H1 (cell line): ENCODE data around the gene CCDC171. TPM values are rescaled to one million over a fixed set of nuclear protein-coding genes. Genes with fewer than 3 reads are reported as not detected.
A peak's percentile ranks its signal among the peaks of the same experiment; 100 is the strongest.

Source experiments
- CTCF ChIA-PET: fragments of 300-600 bp; sonication (Branson Sonifier 250); formaldehyde crosslinking; loops from one replicate; lab custom pipeline; 2021; ENCODE audit not compliant: partially characterized antibody; lab: Charles Lee
- POLR2A ChIA-PET: fragments of 300-600 bp; sonication (Branson Sonifier 250); formaldehyde crosslinking; loops from one replicate; lab custom pipeline; 2021; ENCODE audit warnings: inconsistent platforms; ENCODE audit not compliant: partially characterized antibody; lab: Charles Lee
- DNase-seq, 2 experiments: peaks; one replicate each; pipeline versions ENCODE4 v3.0.0 to v3.0.0-alpha.2; 2010 to 2022; ENCODE audit warnings: low spot score in 2 of 2, low read depth in 1 of 2, mixed read lengths in 1 of 2
- FAIRE-seq: peaks from 2 replicates; lab custom pipeline; 2011; peaks lifted over from hg19 to GRCh38; lab: Jason Lieb, UNC
- H2AFZ ChIP-seq: 2 replicates; pipeline ENCODE4 v1.8.1; 2012; ENCODE audit warnings: low read length, inconsistent platforms
- H2AK5ac ChIP-seq: 2 replicates; pipeline ENCODE4 v1.6.1; 2013; ENCODE audit warnings: low read depth, low read length
- H2BK120ac ChIP-seq: replicated peaks from 2 replicates; pipeline ENCODE3; 2013; ENCODE audit warnings: low read depth, low read length, inconsistent platforms
- H2BK12ac ChIP-seq: 2 replicates; pipeline ENCODE4 v1.6.1; 2013; ENCODE audit warnings: low read depth, low read length
- H2BK15ac ChIP-seq: 2 replicates; pipeline ENCODE4 v1.6.1; 2013; ENCODE audit warnings: low read length
- H2BK20ac ChIP-seq: 2 replicates; pipeline ENCODE4 v1.6.1; 2013; ENCODE audit warnings: low read length
- H2BK5ac ChIP-seq: 2 replicates; pipeline ENCODE4 v1.6.1; 2013; ENCODE audit warnings: low read depth, low read length
- H3K14ac ChIP-seq: 2 replicates; pipeline ENCODE4 v1.6.1; 2013; ENCODE audit warnings: inconsistent platforms; ENCODE audit not compliant: insufficient read length
- H3K18ac ChIP-seq: 2 replicates; pipeline ENCODE4 v1.6.1; 2013; ENCODE audit warnings: low read length; ENCODE audit errors: extremely low read depth
- H3K23ac ChIP-seq: 2 replicates; pipeline ENCODE4 v1.6.1; 2013; ENCODE audit warnings: inconsistent platforms; ENCODE audit not compliant: insufficient read length
- H3K23me2 ChIP-seq: 2 replicates; pipeline ENCODE4 v1.6.1; 2013; ENCODE audit warnings: low read depth, low read length
- H3K27ac ChIP-seq: 2 replicates; pipeline ENCODE4 v1.6.1; 2011; ENCODE audit warnings: low read depth, low read length, inconsistent platforms
- H3K27me3 ChIP-seq, 4 experiments: replicated peaks in 1 of 4; 1 replicate in 1 of 4; 2 replicates in 3 of 4; pipeline versions ENCODE4 v1.6.1 to v1.8.1; 2011 to 2013; ENCODE audit warnings: low read length in 3 of 4, mild to moderate bottlenecking in 3 of 4, inconsistent platforms in 2 of 4, mixed read lengths in 2 of 4, moderate library complexity in 1 of 4; ENCODE audit not compliant: control insufficient read depth in 3 of 4, insufficient read depth in 3 of 4; ENCODE audit errors: extremely low read depth in 1 of 4
- H3K36me3 ChIP-seq, 4 experiments: 2 replicates each; pipeline versions ENCODE4 v1.6.1 to v1.8.1; 2011 to 2013; ENCODE audit warnings: mild to moderate bottlenecking in 4 of 4, low read length in 3 of 4, moderate library complexity in 2 of 4, control low read depth in 1 of 4, inconsistent platforms in 1 of 4; ENCODE audit not compliant: insufficient read depth in 4 of 4, control insufficient read depth in 2 of 4
- H3K4ac ChIP-seq: replicated peaks from 2 replicates; pipeline ENCODE3; 2013; ENCODE audit warnings: low read length, low read depth, mixed read lengths, inconsistent platforms; ENCODE audit not compliant: insufficient read length
- H3K4me1 ChIP-seq, 4 experiments: replicated peaks in 1 of 4; 1 replicate in 1 of 4; 2 replicates in 3 of 4; pipeline versions ENCODE4 v1.6.1 to v1.8.1; 2011 to 2013; ENCODE audit warnings: low read length in 3 of 4, inconsistent platforms in 2 of 4, mixed read lengths in 1 of 4; ENCODE audit not compliant: insufficient read depth in 4 of 4, control insufficient read depth in 3 of 4
- H3K4me2 ChIP-seq, 2 experiments: 2 replicates each; pipeline versions ENCODE4 v1.6.1 to v1.8.1; 2011 to 2013; ENCODE audit warnings: low read depth in 2 of 2, low read length in 2 of 2, control low read depth in 1 of 2, inconsistent platforms in 1 of 2, mild to moderate bottlenecking in 1 of 2; ENCODE audit not compliant: insufficient read depth in 1 of 2
- H3K4me3 ChIP-seq, 4 experiments: fragments of 200-600, 300-600 bp in 1 of 4; sonication (generic), shearing (Covaris generic), sonication (Bioruptor Twin) in 1 of 4; 2 replicates each; pipeline versions ENCODE4 v1.5.1 to v1.8.1; 2011 to 2016; ENCODE audit warnings: low read length in 4 of 4, low read depth in 3 of 4, control low read depth in 2 of 4, inconsistent platforms in 2 of 4, mild to moderate bottlenecking in 2 of 4, mixed read lengths in 1 of 4, moderate library complexity in 1 of 4; ENCODE audit not compliant: insufficient read depth in 2 of 4; ENCODE audit errors: extremely low read depth in 1 of 4
- H3K56ac ChIP-seq: replicated peaks from 2 replicates; pipeline ENCODE3; 2013; ENCODE audit warnings: low read depth, mild to moderate bottlenecking, mixed read lengths, low read length, inconsistent platforms; ENCODE audit not compliant: insufficient read length
- H3K79me1 ChIP-seq: 2 replicates; pipeline ENCODE4 v1.6.1; 2013; ENCODE audit warnings: low read depth, low read length, control low read depth
- H3K79me2 ChIP-seq, 2 experiments: 2 replicates each; pipeline versions ENCODE4 v1.6.1 to v1.8.1; 2012 to 2013; ENCODE audit warnings: low read length in 2 of 2, mild to moderate bottlenecking in 2 of 2, inconsistent platforms in 1 of 2; ENCODE audit not compliant: insufficient read depth in 2 of 2, control insufficient read depth in 1 of 2
- H3K9ac ChIP-seq, 4 experiments: replicated peaks in 1 of 4; 1 replicate in 1 of 4; 2 replicates in 3 of 4; pipeline versions ENCODE4 v1.6.1 to v1.8.1; 2011 to 2013; ENCODE audit warnings: low read depth in 3 of 4, low read length in 3 of 4, control low read depth in 2 of 4, mild to moderate bottlenecking in 2 of 4, moderate library complexity in 2 of 4, inconsistent platforms in 1 of 4; ENCODE audit errors: extremely low read depth in 1 of 4
- H3K9me3 ChIP-seq, 2 experiments: 2 replicates each; pipeline versions ENCODE4 v1.6.1 to v1.8.1; 2012 to 2013; ENCODE audit warnings: mild to moderate bottlenecking in 2 of 2, moderate library complexity in 2 of 2, control low read depth in 1 of 2, inconsistent platforms in 1 of 2, low read depth in 1 of 2, low read length in 1 of 2, mixed read lengths in 1 of 2; ENCODE audit not compliant: insufficient read depth in 2 of 2
- H4K20me1 ChIP-seq, 2 experiments: replicated peaks in 1 of 2; 2 replicates each; pipeline versions ENCODE3 to v1.8.1; 2011 to 2013; ENCODE audit warnings: inconsistent platforms in 2 of 2, low read length in 2 of 2, mild to moderate bottlenecking in 1 of 2; ENCODE audit not compliant: insufficient read depth in 2 of 2, control insufficient read depth in 1 of 2
- H4K5ac ChIP-seq: 2 replicates; pipeline ENCODE4 v1.6.1; 2013; ENCODE audit warnings: low read length, low read depth, mixed read lengths, inconsistent platforms; ENCODE audit not compliant: insufficient read length
- H4K8ac ChIP-seq: 2 replicates; pipeline ENCODE4 v1.8.0; 2013; ENCODE audit warnings: mild to moderate bottlenecking, moderate library complexity, low read length, inconsistent platforms; ENCODE audit not compliant: insufficient read depth; ENCODE audit errors: extremely low read depth
- H4K91ac ChIP-seq: replicated peaks from 2 replicates; pipeline ENCODE3; 2013; ENCODE audit warnings: low read length, mixed read lengths, inconsistent platforms; ENCODE audit not compliant: insufficient read length
- ASH2L ChIP-seq: fragments of 200-600, 300-600 bp; sonication (generic); IDR thresholded peaks from one replicate; pipeline ENCODE4 v1.7.1; 2017; ENCODE audit warnings: low read length
- CREB1 ChIP-seq: IDR thresholded peaks from 2 replicates; pipeline ENCODE4 v1.6.1; 2012; ENCODE audit warnings: inconsistent platforms
- KDM1A ChIP-seq: fragments of 200-600, 300-600 bp; sonication (generic); IDR thresholded peaks from 2 replicates; pipeline ENCODE4 v1.7.1; 2016; ENCODE audit warnings: mild to moderate bottlenecking, low read length, borderline replicate concordance
- KDM4A ChIP-seq: IDR thresholded peaks from one replicate; pipeline ENCODE4 v1.7.1; 2012; ENCODE audit warnings: low read depth, mild to moderate bottlenecking, moderate library complexity, low read length, inconsistent platforms; ENCODE audit not compliant: severe bottlenecking
- TAF7 ChIP-seq: optimal IDR thresholded peaks from 2 replicates; pipeline ENCODE3; 2011; ENCODE audit warnings: low read depth, mild to moderate bottlenecking, inconsistent platforms, low read length, moderate library complexity, borderline replicate concordance
- YY1 ChIP-seq: IDR thresholded peaks from 2 replicates; pipeline ENCODE4 v1.6.1; 2011; ENCODE audit warnings: low read depth, mild to moderate bottlenecking, low read length
- WGBS, 2 experiments: shearing (Covaris generic) in 1 of 2; methylation state at CpG; one replicate each; pipeline versions ENCODE4 v1.1.6 to v1.1.7; 2013 to 2015; ENCODE audit warnings: low lambda C conversion rate in 2 of 2, mixed read lengths in 2 of 2, inconsistent platforms in 1 of 2, low coverage in 1 of 2, missing lambda C conversion rate in 1 of 2; ENCODE audit not compliant: insufficient replicate concordance in 2 of 2, insufficient coverage in 1 of 2, insufficient read length in 1 of 2; ENCODE audit errors: extremely low coverage in 1 of 2, missing lambda C conversion rate in 1 of 2; 5-methylcytosine and 5-hydroxymethylcytosine counted together
- polyA plus RNA-seq, 7 experiments: library from polyadenylated mRNA; depleted of rRNA in 3 of 7; stranded (reverse) in 5 of 7; unstranded in 2 of 7; fragments of >200 nt in 5 of 7; fragments of 200-250 nt in 2 of 7; gene quantifications; 1 replicate in 5 of 7; 2 replicates in 1 of 7; 4 replicates in 1 of 7; pipeline versions ENCODE4 v1.2.1 to v1.2.3, GENCODE V29; 2011 to 2013; ENCODE audit warnings: missing spikeins in 2 of 7, mixed read lengths in 2 of 7
- total RNA-seq: library from RNA; stranded (reverse); fragmentation: NEBNext Ultra II Directional; extraction: Animal tissue kit (Norgen Biotek cat#: 25700); gene quantifications from 2 replicates; pipeline ENCODE4 v1.2.1, GENCODE V29; 2021

Gene CCDC171
- total and polyA plus RNA-seq, 2 of the 8 experiments (the other 6 are each of a cell fraction or from before 2014, with no cell fraction given), result 0.83 to 2.3 TPM

GRCh38 chr9:15519831-15520230 lies 33.0 kb upstream of the CCDC171 start:
- CTCF ChIA-PET, result interaction anchor here (2.3 kb wide), 1 partner anchor 14 kb away, joined by 19 read pairs; no protein-coding TSS in a partner anchor
- no peak for TF ChIP-seq KDM4A
- TF ChIP-seq ASH2L, result no peak
- no peak for TF ChIP-seq KDM1A
- TF ChIP-seq YY1, result no peak
- no peak for TF ChIP-seq CREB1
- TF ChIP-seq TAF7, result no peak

More at GRCh38 chr9:15519831-15520230, 33.0 kb upstream of the CCDC171 start:
- H3K4me1 ChIP-seq, result no peaks in the 10 kb centered on the region; a peak in 1 of 7 replicates
- no peaks in the 10 kb centered on the region; a peak in 1 of 8 replicates for H3K36me3 ChIP-seq
- H3K23me2 ChIP-seq, result no peaks in the 10 kb centered on the region
- H2BK5ac ChIP-seq, result no peak overlapping the region
- H3K9me3 ChIP-seq, result no peaks in the 10 kb centered on the region
- no peak overlapping the region for H2BK15ac ChIP-seq
- H4K5ac ChIP-seq, result no peak overlapping the region
- no peaks in the 10 kb centered on the region for H4K20me1 ChIP-seq
- no peak overlapping the region for H3K9ac ChIP-seq
- H3K27me3 ChIP-seq, result no peaks in the 10 kb centered on the region
- H2BK12ac ChIP-seq, result no peak overlapping the region
- no peak overlapping the region for H3K27ac ChIP-seq
- no peak overlapping the region for H4K91ac ChIP-seq
- H3K4me2 ChIP-seq, result no peak overlapping the region
- H3K79me1 ChIP-seq, result no peaks in the 10 kb centered on the region
- POLR2A ChIA-PET, result interaction anchor here (0.6 to 1.8 kb wide), 4 partner anchors 9 to 1642 kb away, joined by 3 to 10 read pairs (median 3); partner anchors contain the start of genes CCDC171 and PSIP1
- H3K18ac ChIP-seq, result no peak overlapping the region
- no peak overlapping the region for H2AFZ ChIP-seq
- H3K23ac ChIP-seq, result no peak overlapping the region
- no peak overlapping the region for H2AK5ac ChIP-seq
- H3K4me3 ChIP-seq, result no peak overlapping the region
- no peak overlapping the region for H3K14ac ChIP-seq
- no peaks in the 10 kb centered on the region; a peak in 1 of 4 replicates for H3K79me2 ChIP-seq
- H3K56ac ChIP-seq, result no peak overlapping the region
- H2BK120ac ChIP-seq, result no peak overlapping the region
- FAIRE-seq (peak; percentile 36), DNase-seq (no peak)
- no peak overlapping the region for H2BK20ac ChIP-seq
- H3K4ac ChIP-seq, result no peak overlapping the region
- 87% methylated on average over 2 of the region's 2 CpGs; no CpG with 5 or more reads in 1 of the 2 experiments for WGBS, 2 experiments
- no peak overlapping the region for H4K8ac ChIP-seq
